ENCODE data around the gene XYLT1.

The XYLT1 gene

GRCh38 chr16:17312094-17312710 lies 158.6 kb downstream of the XYLT1 start:
- H3K36me3 ChIP-seq (ENCODE audit: control insufficient read depth, low read length): no peaks in the 10 kb centered on the region

GRCh38 chr16:17311333-17312093 lies 159.2 kb downstream of the XYLT1 start:
- H3K4me1 ChIP-seq (ENCODE audit: control insufficient read depth, low read length): peaks cover 17% of the 10 kb centered on the region
- H3K36me3 ChIP-seq (ENCODE audit: control insufficient read depth, low read length): no peaks in the 10 kb centered on the region
- no peaks in the 10 kb centered on the region for H3K9me3 ChIP-seq (ENCODE audit: control insufficient read depth, insufficient read depth, low read length)
- H3K4me2 ChIP-seq (ENCODE audit: low read length): no peak overlapping the region
- no peaks in the 10 kb centered on the region for H3K9me2 ChIP-seq (replicated peaks; ENCODE audit: control insufficient read depth, low read length)
- H4K20me1 ChIP-seq (ENCODE audit: control insufficient read depth, insufficient read depth, low read depth, low read length): no peaks in the 10 kb centered on the region
- no peak overlapping the region for H3K27ac ChIP-seq (ENCODE audit: low read depth, low read length)
- no peaks in the 10 kb centered on the region for H3F3A ChIP-seq (ENCODE audit: control insufficient read depth, insufficient read depth)
- no peak overlapping the region for H3K4me3 ChIP-seq (ENCODE audit: low read length)
- no peak for TF ChIP-seq EZH2phosphoT487 (IDR thresholded peaks at IDR 0.05; ENCODE audit: borderline replicate concordance, low read length)
- no peak for TF ChIP-seq CTCF (IDR thresholded peaks at IDR 0.05; ENCODE audit: low read depth, low read length, poor library complexity, severe bottlenecking)
- H3K27me3 ChIP-seq (ENCODE audit: control insufficient read depth, low read length): no peaks in the 10 kb centered on the region
- H3K79me2 ChIP-seq (ENCODE audit: control insufficient read depth, low read length): peaks cover 14% of the 10 kb centered on the region; the same call in 1 of the 2 replicates

More at GRCh38 chr16:17312094-17312710, 158.6 kb downstream of the XYLT1 start:
- H3K9me3 ChIP-seq (ENCODE audit: control insufficient read depth, insufficient read depth, low read length): no peaks in the 10 kb centered on the region
- no peaks in the 10 kb centered on the region for H3K9me2 ChIP-seq (replicated peaks; ENCODE audit: control insufficient read depth, low read length)
- H3K27me3 ChIP-seq (ENCODE audit: control insufficient read depth, low read length): no peaks in the 10 kb centered on the region
- no peaks in the 10 kb centered on the region for H4K20me1 ChIP-seq (ENCODE audit: control insufficient read depth, insufficient read depth, low read depth, low read length)
- H3F3A ChIP-seq (ENCODE audit: control insufficient read depth, insufficient read depth): no peaks in the 10 kb centered on the region
- no peak overlapping the region for H3K4me3 ChIP-seq (ENCODE audit: low read length)
- H3K4me1 ChIP-seq (ENCODE audit: control insufficient read depth, low read length): peaks cover 21% of the 10 kb centered on the region
- H3K27ac ChIP-seq (ENCODE audit: low read depth, low read length): no peak overlapping the region
- TF ChIP-seq EZH2phosphoT487 (IDR thresholded peaks at IDR 0.05; ENCODE audit: borderline replicate concordance, low read length) (no peak), CTCF (IDR thresholded peaks at IDR 0.05; ENCODE audit: low read depth, low read length, poor library complexity, severe bottlenecking) (no peak)
- peaks cover 14% of the 10 kb centered on the region; the same call in 1 of the 2 replicates for H3K79me2 ChIP-seq (ENCODE audit: control insufficient read depth, low read length)
- H3K4me2 ChIP-seq (ENCODE audit: low read length): no peak overlapping the region

GRCh38 chr16:17309510-17309909 lies 161.2 kb downstream of the XYLT1 start:
- H4K20me1 ChIP-seq (ENCODE audit: control insufficient read depth, insufficient read depth, low read depth, low read length): no peaks in the 10 kb centered on the region
- H3F3A ChIP-seq (ENCODE audit: control insufficient read depth, insufficient read depth): no peaks in the 10 kb centered on the region
- peaks cover 34% of the 10 kb centered on the region for H3K4me1 ChIP-seq (ENCODE audit: control insufficient read depth, low read length)
- TF ChIP-seq EZH2phosphoT487 (IDR thresholded peaks at IDR 0.05; ENCODE audit: borderline replicate concordance, low read length) (no peak), CTCF (IDR thresholded peaks at IDR 0.05; ENCODE audit: low read depth, low read length, poor library complexity, severe bottlenecking) (no peak)
- H3K9me3 ChIP-seq (ENCODE audit: control insufficient read depth, insufficient read depth, low read length): no peaks in the 10 kb centered on the region
- H3K27ac ChIP-seq (ENCODE audit: low read depth, low read length): no peak overlapping the region
- peaks cover 13% of the 10 kb centered on the region for H3K79me2 ChIP-seq (ENCODE audit: control insufficient read depth, low read length)
- H3K4me2 ChIP-seq (ENCODE audit: low read length): no peak overlapping the region
- no peaks in the 10 kb centered on the region for H3K36me3 ChIP-seq (ENCODE audit: control insufficient read depth, low read length)
- no peak overlapping the region for H3K4me3 ChIP-seq (ENCODE audit: low read length)
- no peaks in the 10 kb centered on the region for H3K27me3 ChIP-seq (ENCODE audit: control insufficient read depth, low read length)
- H3K9me2 ChIP-seq (replicated peaks; ENCODE audit: control insufficient read depth, low read length): no peaks in the 10 kb centered on the region

Measured in DOHH2 (cell line).